HG02798 (cell line): ENCODE results near the gene RGS9.
"Not testable (repeated sequence)": the region's sequence is repeated elsewhere in the genome, so short reads cannot be mapped to it uniquely, and the experiment has no call there.

Experiments
- ATAC-seq: cut with Tn5 transposase; IDR thresholded peaks from one replicate; pipeline ENCODE4 v1.9.1; 2021; ENCODE audit warnings: mild to moderate bottlenecking; ENCODE audit not compliant: unreplicated experiment, poor library complexity

Gene RGS9

GRCh38 chr17:65201331-65201730 lies 64.2 kb downstream of the RGS9 start:
- ATAC-seq, result no peak

- ATAC-seq, result no peak
Observed at GRCh38 chr17:65202844-65203571, 65.8 kb downstream of the RGS9 start.

GRCh38 chr17:65204001-65204400 lies 66.8 kb downstream of the RGS9 start:
- ATAC-seq, result no peak

GRCh38 chr17:65205655-65206054 lies 68.5 kb downstream of the RGS9 start:
- ATAC-seq, result no peak

- not testable (repeated sequence) for ATAC-seq
Observed at GRCh38 chr17:65207448-65207847, 70.3 kb downstream of the RGS9 start.

- no peak for ATAC-seq
Observed at GRCh38 chr17:65208717-65209116, 71.5 kb downstream of the RGS9 start.

- no peak for ATAC-seq
Observed at GRCh38 chr17:65218261-65218660, 81.1 kb downstream of the RGS9 start.

- no peak for ATAC-seq
Observed at GRCh38 chr17:65219124-65219523, 82.0 kb downstream of the RGS9 start.

GRCh38 chr17:65219707-65220106 lies 82.5 kb downstream of the RGS9 start:
- ATAC-seq, result no peak

- no peak for ATAC-seq
Observed at GRCh38 chr17:65220732-65221131, 83.6 kb downstream of the RGS9 start.

GRCh38 chr17:65222214-65222738 lies 85.1 kb downstream of the RGS9 start:
- no peak for ATAC-seq

- ATAC-seq, result no peak
Observed at GRCh38 chr17:65225061-65225460, 87.9 kb downstream of the RGS9 start.

- ATAC-seq, result no peak
Observed at GRCh38 chr17:65226227-65226626, 89.1 kb downstream of the RGS9 start.

- no peak for ATAC-seq
Observed at GRCh38 chr17:65227637-65228036, 90.5 kb downstream of the RGS9 start.

GRCh38 chr17:65228287-65228686 lies 91.1 kb downstream of the RGS9 start:
- ATAC-seq, result no peak

- ATAC-seq, result peak; percentile 51
Observed at GRCh38 chr17:65228734-65229620, 91.8 kb downstream of the RGS9 start.

- ATAC-seq, result no peak
Observed at GRCh38 chr17:65229621-65229995, 92.4 kb downstream of the RGS9 start.

GRCh38 chr17:65230040-65230439 lies 92.9 kb downstream of the RGS9 start:
- no peak for ATAC-seq

- ATAC-seq, result no peak
Observed at GRCh38 chr17:65231086-65231485, 93.9 kb downstream of the RGS9 start.

GRCh38 chr17:65231662-65232335 lies 94.6 kb downstream of the RGS9 start:
- no peak for ATAC-seq

GRCh38 chr17:65235284-65235683 lies 98.1 kb downstream of the RGS9 start:
- ATAC-seq, result no peak
